Measurements from ENCODE around the gene SHROOM2.
"Not testable (repeated sequence)": the region's sequence is repeated elsewhere in the genome, so short reads cannot be mapped to it uniquely, and the experiment has no call there.

SHROOM2 gene

DNA sequence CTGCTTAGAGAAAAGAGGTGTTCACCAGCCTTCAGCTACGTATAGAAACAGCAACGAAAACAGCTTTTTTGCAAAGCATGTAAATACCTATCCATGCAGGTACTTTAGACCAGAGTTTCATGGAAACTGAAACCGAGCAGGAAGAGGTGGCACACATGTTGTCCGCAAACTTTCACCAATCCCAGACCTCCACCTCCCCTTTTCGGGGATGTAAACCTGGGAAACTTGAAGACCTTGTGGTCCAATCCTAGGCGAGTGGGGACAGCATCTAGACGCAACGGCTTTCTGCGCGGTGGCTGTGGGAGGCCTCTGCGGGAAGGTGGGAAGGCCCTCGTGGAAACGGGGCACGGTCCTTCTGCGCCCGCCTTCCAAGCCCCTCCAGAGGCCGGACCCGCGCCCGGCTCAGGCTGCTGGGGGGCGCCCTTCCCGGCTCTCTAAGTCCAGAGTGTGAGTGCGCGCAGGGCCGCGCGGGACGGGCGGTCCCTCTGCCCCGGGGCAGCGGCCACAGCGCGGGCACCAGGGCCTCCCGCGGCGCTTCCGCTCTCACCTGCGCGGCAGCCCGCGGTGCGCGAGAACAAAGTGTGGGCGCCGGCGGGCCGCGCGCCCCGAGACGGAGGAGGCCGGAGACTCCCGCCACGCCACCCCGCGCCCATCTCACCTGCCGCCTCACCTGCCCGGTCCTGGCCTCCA lies 830 bp upstream of the SHROOM2 start:
- DNase-seq (ENCODE audit: low spot score) (no peak), FAIRE-seq (no peak)

DNA sequence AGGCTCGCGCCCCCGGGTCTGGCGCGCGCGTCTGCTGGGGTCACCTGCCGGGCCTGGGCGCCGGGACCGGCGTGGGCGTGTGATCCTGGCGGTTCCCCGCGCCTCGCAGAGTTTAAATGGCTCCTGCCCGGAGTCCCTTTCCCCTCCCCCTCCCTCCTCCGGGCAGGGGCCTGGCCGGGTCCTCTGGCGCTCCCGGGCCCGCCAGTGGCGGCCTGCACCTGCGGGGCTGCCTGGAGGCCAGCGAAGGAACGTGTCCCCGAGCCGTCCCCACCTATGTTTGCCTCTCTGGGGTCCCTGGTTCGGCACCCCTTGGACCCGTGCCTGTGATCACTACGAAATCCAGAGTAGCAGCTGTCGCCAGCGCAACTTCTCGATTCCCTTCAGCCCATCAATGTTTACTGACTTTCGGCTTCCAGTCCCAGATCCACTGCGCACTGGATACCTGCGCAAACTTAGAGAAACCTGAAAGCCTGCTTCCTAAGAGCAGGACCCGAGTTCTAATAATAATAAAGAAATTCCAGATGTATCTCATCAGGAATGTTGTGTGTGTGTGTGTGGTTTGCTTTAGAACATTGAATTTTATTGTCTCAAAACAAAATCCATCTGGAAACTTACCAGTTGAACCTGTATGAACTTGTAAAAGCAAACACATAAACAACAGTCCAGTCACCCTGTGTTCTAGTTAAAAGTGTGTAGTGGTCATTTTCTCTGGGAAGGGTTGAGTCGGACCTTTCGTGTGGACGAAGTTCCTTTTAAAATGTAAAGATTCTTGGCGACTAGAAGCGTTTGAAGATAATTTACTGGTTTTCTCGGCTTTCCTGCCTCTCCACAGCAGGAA lies 788 bp downstream of the SHROOM2 start:
- no peak for FAIRE-seq
- no peak for DNase-seq (ENCODE audit: low spot score)

DNA sequence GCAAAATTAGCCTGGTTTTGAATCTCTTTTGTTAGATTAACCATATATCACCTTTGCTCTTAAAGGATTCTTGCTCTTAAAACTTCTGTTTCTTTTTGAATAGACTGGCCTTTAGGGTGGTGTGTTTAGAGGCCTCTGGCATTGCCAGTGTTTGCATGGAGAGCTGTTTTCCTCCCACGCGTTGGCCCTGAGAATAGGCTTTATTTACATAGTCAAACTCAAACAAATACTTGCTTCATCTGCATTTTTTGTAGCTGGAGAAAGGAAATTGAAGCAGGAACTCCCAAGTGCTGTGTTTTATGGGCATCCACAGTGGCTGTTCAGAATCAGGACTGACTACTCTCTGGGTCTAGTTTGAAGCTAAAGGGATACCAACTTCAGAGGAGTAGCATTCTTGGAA lies 2.7 kb downstream of the SHROOM2 start:
- DNase-seq (ENCODE audit: low spot score) = no peak

DNA sequence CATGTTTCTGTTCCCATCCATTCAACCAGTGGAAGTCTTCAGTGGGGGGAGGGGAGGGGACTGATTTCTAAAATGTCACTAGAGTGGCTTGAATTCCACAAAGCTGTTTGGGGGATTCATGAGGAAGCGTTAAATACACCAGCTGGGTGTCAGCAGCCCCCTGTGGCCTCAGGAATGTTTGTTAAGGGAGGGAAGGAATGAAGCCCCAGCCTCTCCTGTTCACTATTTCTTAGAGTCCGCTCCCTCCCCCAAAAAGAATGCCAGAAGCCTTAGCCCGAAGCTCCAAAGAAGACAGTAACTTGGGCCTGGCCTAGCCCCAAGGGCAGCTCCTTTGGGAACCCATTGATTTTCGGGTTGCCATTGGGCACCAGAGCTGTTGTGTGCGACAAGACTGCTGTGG lies 3.3 kb downstream of the SHROOM2 start:
- no peak for FAIRE-seq

More for the DNA sequence above, 2.7 kb downstream of the SHROOM2 start:
- no peak for FAIRE-seq

DNA sequence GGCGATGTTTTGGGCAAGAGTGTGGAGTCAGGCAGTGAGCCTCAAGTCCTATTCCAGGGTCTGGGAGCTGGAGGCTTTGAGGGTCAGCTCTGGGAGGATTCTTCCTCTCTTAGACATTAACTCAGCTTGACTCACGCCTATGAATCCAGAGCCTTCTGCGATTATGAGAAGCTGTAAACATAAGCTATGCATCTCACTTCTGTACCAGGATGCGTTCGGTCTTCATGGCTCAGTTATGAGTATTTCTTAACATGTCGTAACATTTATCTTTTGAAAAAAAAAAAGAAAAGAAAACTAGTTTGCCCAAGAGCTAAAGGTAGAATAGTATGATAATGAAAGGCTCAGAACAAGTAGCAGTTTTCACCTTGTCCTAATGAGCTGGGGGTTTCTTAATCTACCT lies 4.6 kb downstream of the SHROOM2 start:
- DNase-seq (ENCODE audit: low spot score) = no peak
- FAIRE-seq = no peak

More for the DNA sequence above, 3.3 kb downstream of the SHROOM2 start:
- no peak for DNase-seq (ENCODE audit: low spot score)

DNA sequence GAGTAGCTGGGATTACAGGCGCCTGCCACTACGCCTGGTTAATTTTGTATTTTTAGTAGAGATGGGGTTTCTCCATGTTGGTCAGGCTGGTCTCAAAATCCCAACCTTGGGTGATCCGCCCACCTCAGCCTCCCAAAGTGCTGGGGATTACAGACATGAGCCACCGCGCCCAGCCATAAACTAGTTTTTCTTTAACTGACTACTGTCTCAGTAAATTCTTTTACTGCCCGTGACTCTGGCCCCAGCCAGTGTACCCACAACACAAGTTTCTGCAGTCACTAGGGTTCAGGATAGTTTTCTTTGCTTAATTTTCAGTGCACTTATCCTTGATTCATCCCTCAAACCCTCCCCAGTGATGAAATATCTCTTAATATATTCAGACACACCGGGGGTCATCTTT lies 8.3 kb downstream of the SHROOM2 start:
- DNase-seq (ENCODE audit: low spot score) = no peak
- no peak for FAIRE-seq

DNA sequence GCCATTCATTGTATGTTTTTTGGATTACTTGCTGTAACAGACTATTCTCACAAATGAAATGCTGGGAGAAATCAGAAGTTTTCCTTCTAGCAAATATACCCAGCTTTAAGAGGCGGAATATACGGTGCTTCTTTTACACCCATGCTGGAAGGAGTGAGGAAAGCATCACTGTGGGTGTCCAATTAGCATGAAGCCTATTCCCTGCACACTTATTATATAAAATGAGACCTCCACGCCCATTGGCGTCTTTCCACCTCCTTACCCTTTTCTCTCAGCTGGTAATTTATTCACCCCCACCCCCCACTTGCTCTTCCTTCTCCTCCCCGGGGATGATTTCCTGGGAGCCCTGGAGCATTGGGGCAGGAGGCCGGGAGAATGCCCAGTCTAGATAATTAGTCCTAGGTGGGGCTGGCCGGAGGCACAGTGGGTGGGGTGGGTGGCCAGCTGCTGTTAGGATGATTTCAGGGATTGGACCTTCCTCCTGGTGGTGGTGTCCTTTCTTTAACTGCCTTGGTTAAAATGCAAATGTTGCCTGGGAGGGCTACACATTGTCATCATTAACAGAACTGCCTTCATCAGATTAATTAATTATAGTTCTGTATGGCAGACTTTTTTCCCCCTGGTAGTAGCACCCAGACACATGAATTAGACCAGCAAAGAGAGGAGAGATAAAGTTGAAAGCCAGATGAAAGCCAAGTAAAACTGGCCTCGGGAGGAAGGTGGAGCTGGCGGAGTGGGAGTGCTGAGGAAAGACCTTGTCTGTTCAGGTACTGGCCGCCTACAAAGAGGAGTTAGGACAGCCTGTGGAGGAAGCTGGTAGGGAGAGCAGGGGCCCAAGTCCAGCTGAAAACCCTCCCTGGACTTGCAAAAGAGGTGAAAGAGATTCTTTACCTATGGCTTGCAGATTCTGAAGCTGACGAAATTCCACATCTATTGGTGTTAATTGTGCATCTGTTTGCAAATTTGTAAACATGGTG lies 11.4 kb downstream of the SHROOM2 start:
- FAIRE-seq = no peak
- no peak for DNase-seq (ENCODE audit: low spot score)

DNA sequence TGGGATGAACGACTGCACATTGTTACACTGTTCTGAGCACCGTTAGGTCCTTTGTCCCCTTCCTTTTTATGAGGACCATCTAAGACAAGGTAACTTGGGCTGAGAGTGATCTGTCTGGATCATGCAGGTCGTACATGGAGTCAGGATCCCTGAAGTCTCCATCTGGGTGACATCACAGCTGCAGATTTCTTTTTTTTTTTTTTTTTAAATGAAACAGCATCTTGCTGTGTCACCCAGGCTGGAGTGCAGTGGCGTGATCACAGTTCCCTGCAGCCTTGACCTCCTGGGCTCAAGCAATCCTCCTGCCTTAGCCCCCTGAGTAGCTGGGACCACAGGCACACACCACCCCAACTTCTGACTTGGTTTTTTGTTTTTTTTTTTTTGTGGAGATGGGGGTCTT lies 16.5 kb downstream of the SHROOM2 start:
- FAIRE-seq (no peak), DNase-seq (ENCODE audit: low spot score) (no peak)

DNA sequence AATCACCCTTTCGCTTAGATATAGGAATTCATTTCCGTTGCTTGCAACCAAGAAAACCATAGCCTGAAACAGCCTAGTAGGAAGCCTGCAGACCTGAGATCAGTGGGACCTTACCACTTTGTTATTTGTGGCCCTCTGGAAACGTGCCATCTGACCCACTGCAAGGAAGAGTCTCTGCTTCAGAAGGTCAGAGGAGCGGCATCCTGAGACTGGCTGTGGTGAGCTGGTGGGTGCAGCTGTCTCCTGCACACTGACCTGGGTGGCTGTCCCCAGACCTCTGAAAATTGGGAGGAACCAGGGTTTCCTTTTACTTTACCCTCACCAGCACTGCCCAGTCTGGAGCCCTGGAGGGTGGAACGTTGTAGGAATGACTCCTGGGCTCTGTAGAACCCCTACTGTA lies 18.2 kb downstream of the SHROOM2 start:
- FAIRE-seq = no peak
- no peak for DNase-seq (ENCODE audit: low spot score)

DNA sequence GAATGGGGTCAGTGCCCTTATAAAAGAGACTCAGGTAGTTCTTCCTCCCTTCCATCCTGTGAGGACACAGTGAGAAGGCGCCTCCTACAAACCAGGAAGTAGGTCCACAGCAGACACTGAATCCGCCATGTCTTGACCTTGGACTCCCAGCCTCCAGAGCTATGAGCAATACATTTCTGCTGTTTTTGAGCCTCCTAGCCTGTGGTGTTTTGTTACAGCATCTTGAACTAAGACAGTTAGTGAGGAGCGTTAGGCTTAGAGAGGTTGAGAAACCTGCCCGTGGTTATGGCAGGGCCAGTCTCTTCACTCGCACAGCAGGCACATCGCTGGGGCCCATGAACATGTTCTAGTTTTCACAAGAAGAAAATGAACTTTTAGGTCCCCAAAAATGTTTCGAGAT lies 19.7 kb downstream of the SHROOM2 start:
- no peak for FAIRE-seq
- DNase-seq (ENCODE audit: low spot score) = no peak

DNA sequence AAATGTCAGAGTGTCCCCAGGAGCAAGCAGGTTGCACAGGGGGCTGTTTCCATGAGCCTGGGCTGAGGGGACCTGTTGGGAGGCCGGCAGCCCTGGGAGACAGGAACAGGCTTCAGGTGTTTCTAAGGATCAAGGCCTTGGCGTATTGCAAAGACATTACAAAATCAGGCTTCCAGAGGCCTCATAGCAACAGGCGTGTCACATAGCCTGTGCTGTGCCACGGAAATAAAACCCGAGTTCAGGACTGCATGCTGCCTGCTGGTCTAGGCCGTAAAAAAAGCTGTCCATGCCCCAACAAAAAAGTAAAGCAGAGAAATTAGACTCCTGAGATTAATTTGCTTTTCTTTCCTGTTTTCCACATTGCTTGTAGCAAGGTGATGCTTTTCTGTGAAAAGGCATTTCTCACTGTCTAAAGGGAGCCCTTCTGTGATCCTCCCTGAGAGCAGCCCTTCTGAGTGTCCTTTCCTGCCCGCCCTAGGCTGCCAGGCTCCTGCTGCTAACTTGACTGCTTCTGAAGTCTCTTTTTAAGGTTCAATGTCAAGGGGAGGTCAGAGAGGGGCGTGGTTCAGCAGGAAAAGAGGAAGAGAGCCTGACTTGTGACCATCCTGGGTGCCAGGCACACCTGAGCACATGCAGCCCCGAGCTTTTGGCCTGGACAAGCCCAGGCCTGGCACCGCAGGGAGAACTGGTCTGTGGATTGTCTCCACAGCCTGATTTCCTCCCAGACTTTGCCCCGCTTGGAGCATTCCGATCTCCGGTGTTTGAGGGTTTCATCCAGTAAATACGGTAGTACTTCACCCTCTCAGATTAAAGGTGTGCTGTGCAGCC lies 21.3 kb downstream of the SHROOM2 start:
- no peak for FAIRE-seq

DNA sequence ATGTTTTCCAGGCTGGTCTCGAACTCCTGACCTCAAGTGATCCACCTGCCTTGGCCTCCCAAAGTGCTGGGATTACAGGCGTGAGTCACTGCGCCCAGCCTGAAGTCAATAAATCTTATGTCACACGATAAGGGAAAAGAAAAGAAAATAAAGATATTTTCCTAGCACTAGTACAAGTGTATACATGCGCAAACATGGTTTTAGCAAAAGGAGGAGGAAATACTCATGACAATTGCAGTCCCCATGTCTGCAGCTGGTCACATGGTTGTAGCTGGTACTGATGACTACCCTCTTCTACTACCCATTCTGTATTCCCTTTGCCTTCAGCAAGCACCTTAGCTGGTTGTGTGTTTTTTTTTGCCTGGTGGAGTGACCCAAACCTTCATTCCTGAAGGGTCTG lies 23.6 kb downstream of the SHROOM2 start:
- FAIRE-seq; DNase-seq (ENCODE audit: low spot score): not testable (repeated sequence)

More for the DNA sequence above, 21.3 kb downstream of the SHROOM2 start:
- no peak for DNase-seq (ENCODE audit: low spot score)

DNA sequence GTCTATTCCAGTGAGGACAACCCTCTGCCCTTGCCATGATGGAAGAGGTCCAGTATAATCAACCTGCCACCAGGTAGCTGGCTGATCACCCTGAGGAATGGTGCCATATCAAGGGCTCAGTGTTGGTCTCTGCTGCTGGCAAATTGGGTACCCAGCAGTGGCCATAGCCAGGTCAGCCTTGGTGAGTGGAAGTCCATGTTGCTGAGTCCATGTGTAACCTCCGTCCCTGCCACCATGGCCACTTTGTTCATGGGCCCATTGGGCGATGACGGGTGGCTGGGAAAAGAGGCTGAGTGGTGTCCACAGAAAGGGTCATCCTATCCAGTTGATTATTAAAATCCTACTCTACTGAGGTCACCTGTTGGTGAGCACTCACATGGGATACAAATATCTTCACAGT lies 24.9 kb downstream of the SHROOM2 start:
- not testable (repeated sequence) for FAIRE-seq; DNase-seq (ENCODE audit: low spot score)

DNA sequence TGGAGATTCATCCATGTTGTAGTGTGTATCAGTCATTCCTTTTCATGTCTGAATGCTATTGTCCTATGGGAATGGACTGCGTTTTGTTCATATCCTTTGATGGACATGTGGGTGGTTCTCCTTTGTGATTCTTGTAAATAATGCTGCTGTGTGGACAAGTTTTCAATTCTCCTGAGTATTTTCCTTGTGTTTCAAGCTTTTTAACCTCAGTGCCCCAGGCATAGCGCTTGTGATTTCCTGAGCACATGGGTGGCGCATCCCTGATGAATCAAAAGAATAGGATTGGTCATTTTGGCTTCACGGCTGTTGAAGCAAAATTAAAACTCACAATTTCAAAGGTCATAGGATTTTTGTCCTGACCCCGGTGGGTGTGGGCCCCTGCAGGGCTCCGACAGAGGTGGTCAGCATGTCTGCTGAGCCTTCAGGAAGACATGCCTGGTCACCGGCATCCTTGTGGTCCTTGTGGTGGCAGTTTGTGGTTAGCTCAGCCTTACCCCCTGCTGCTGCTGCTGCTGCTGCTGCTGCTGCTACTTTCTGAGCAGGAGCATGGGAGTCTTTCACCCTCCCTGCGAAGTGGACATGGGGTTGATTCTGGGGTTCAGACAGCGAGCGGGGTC lies 30.0 kb downstream of the SHROOM2 start:
- FAIRE-seq = no peak
- DNase-seq (ENCODE audit: low spot score) = no peak

DNA sequence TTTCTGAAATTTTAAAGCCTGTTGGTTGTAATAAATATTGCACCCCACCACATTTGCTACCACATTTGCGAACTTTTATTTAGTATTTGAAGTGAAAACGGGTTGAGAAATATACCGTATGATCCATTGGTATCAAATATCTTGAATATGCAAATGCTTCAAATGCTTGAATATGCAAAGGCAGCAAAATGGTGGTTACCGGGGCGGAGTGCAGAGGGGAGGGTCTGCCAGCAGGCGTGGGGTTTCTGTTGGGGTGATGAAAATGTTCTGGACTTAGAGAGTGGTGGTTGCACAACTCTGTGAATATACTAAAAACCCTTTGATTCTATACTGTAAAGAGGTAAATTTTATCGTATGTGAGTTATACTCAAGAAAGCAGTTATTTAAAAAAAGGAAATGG lies 35.3 kb downstream of the SHROOM2 start:
- no peak for FAIRE-seq
- no peak for DNase-seq (ENCODE audit: low spot score)

DNA sequence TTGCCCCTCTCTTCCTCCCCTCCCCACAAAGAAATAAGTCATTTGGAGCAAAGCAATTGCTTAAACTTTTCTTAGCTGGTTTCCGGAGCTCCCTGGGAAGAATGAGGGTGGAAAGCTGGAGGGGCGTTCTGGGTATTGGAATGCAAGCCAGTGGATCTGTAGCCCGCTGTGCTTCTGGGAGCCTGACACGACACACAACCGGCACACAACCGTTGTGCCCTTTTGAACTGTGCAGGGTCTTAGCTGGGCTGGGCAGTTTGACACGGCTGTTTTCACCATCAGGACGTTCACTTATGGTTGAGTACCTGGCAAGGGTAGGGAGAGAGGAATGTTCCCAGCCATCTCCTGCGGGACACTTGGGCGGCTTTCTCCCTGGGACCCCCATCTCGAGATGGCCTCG lies 38.3 kb downstream of the SHROOM2 start:
- DNase-seq (ENCODE audit: low spot score) (no peak), FAIRE-seq (no peak)

DNA sequence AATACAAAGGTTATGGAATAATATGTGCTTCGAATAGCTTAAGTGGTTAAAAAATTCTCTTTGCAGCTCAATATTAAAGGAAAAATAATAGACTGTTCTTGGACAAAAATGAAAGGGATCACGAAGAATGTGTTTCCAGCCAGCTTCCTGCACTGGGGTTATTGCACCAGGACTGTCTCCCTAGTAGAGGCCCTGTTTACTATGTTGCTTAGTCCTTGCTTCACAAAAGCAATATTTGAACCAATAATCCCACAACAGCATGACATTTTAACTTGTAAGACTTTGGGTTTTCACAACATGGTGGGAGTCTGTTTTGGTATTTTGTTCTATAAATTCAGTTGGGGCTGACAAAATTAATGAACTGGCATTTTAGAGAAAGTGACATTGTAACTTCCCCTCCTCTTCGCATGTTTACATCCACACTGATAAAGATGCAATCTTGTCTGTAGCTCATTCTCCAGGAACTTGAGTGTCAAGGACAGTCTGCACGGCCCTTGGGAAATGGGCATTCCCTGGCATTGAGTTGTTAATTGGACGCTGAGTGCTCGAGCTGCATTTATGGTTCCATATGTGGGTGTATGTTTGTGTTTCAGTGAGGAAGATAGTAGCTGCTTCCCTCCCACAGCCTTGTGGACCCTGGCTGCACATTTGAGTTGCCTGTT lies 39.0 kb downstream of the SHROOM2 start:
- DNase-seq (ENCODE audit: low spot score) (no peak), FAIRE-seq (no peak)

DNA sequence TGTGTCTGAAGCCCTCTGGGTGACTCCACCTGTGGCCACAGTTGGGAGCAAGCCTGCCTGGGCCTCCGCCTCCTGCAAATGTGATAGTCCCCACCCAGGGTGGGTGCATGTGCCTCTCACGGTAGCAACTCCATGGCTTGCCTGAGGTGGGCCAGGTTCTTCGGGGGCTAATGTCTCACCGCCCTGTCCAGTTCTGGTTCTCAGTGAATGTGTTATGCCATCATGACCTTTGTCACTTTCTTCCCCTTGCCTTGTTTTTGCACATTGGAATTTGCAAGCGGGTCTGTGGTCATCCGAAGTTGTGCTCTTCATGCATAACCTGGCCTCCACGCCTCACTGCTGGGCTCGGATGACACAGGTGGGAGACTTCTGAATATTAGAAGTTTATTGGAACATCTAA lies 39.7 kb downstream of the SHROOM2 start:
- no peak for DNase-seq (ENCODE audit: low spot score)
- FAIRE-seq = no peak

All from urothelium cell line (cell line).